GM21381 (cell line): Measurements from ENCODE around the gene MAP3K20.
A peak's percentile ranks its signal among the peaks of the same experiment; 100 is the strongest.
"Not testable (repeated sequence)": the region's sequence is repeated elsewhere in the genome, so short reads cannot be mapped to it uniquely, and the experiment has no call there.

Experiments used
- ATAC-seq: cut with Tn5 transposase; IDR thresholded peaks from one replicate; pipeline ENCODE4 v1.9.1; 2021; ENCODE audit warnings: mild to moderate bottlenecking, moderate library complexity; ENCODE audit not compliant: unreplicated experiment

The MAP3K20 gene

GRCh38 chr2:173262356-173262755, 186.7 kb downstream of the MAP3K20 start:
- not testable (repeated sequence) for ATAC-seq

GRCh38 chr2:173264151-173264550, 188.5 kb downstream of the MAP3K20 start:
- ATAC-seq, result no peak

- peak; percentile 94 for ATAC-seq
Observed at GRCh38 chr2:173264603-173265366, 189.1 kb downstream of the MAP3K20 start.

- ATAC-seq, result no peak
Observed at GRCh38 chr2:173271135-173271534, 195.5 kb downstream of the MAP3K20 start.

- no peak for ATAC-seq
Observed at GRCh38 chr2:173271825-173272224, 196.2 kb downstream of the MAP3K20 start.

GRCh38 chr2:173272849-173273248, 197.2 kb downstream of the MAP3K20 start:
- no peak for ATAC-seq

- no peak for ATAC-seq
Observed at GRCh38 chr2:173278794-173279526, 203.3 kb downstream of the MAP3K20 start.

GRCh38 chr2:173279527-173279868, 203.9 kb downstream of the MAP3K20 start:
- ATAC-seq, result no peak

GRCh38 chr2:173280853-173281252, 205.2 kb downstream of the MAP3K20 start:
- ATAC-seq, result no peak

- ATAC-seq, result not testable (repeated sequence)
Observed at GRCh38 chr2:173281898-173282297, 206.3 kb downstream of the MAP3K20 start.

- no peak for ATAC-seq
Observed at GRCh38 chr2:173282795-173283545, 207.3 kb downstream of the MAP3K20 start.

GRCh38 chr2:173286153-173286809, 210.6 kb downstream of the MAP3K20 start:
- peak; percentile 68 for ATAC-seq

GRCh38 chr2:173287594-173287993, 211.9 kb downstream of the MAP3K20 start:
- no peak for ATAC-seq

- ATAC-seq, result no peak
Observed at GRCh38 chr2:173288561-173288960, 212.9 kb downstream of the MAP3K20 start.

GRCh38 chr2:173290046-173290445, 214.4 kb downstream of the MAP3K20 start:
- no peak for ATAC-seq

GRCh38 chr2:173290518-173290917, 214.9 kb downstream of the MAP3K20 start:
- no peak for ATAC-seq

GRCh38 chr2:173291412-173291811, 215.8 kb downstream of the MAP3K20 start:
- ATAC-seq, result no peak

- ATAC-seq, result no peak
Observed at GRCh38 chr2:173296235-173296634, 220.6 kb downstream of the MAP3K20 start.

- ATAC-seq, result no peak
Observed at GRCh38 chr2:173298536-173299097, 223.0 kb downstream of the MAP3K20 start.

GRCh38 chr2:173299764-173300163, 224.1 kb downstream of the MAP3K20 start:
- ATAC-seq, result no peak

- no peak for ATAC-seq
Observed at GRCh38 chr2:173300458-173300857, 224.8 kb downstream of the MAP3K20 start.
